ENCODE data around the gene WDR81.

DNA sequence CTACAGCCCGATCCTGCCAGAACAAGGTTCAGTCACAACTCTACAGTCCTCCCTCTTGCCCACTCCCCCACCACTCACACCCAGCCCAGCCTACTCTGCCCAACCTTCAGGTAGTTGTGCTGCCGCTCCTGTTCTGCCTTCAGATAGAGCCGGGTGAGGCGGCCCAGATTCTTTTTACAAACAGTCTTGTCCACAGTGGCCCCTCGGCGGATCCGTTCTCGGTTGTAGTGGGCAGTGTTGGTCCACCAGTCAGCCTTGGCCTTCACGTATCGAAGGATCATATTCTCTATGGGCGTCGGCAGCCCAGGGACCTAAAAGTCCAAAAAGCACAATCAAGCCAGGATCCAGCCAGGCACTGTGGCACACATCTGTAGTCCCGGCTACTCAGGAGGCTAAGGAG is 48.1 kb upstream of the WDR81 start:
- TF ChIP-seq POLR2A (IDR thresholded peaks at IDR 0.05; ENCODE audit: low read depth) (no peak), CTCF (IDR thresholded peaks at IDR 0.05) (no peak)
